ENCODE data around the gene UCK2.

UCK2 gene

DNA sequence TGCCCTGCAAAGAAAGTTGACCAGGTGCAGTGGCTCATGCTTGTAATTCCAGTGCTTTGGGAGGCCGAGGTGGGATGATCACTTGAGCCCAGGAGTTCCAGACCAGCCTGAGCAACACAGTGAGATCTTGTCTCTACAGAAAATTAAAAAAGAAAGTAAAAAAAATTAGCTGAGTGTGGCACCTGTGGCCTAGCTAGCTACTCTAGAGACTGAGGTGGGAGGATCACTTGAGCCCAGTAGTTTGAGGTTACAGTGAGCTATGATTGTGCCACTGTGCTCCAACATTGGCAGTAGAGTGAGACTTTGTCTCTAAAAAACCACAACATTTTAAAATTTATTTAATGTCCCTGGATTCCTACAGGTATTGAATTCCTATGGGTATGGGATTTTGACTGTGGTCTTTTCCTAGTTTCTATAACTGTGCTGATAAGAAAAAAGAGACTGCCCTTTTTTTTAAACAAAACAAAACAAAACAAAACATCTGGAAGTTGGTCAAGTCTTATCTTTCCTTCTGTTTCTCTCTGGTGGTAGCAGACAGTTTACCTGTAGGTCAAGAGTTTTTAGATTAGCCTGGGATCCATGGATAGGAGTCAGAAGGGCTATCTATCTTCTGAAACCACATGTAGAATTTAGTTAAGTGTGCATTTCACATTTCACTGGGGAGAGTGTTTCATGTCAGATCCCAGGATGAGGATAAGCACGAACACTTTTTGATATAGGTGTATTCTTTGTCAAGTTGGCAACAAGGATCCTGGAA lies 18.8 kb downstream of the UCK2 start:
- Histone ChIP-seq H3K4me3 (replicated peaks; ENCODE audit: insufficient read depth, low read length) (no peak overlapping the region), H3K27ac (replicated peaks) (no peak overlapping the region), H3K27me3 (ENCODE audit: insufficient read depth, poor library complexity, severe bottlenecking) (no peaks in the 10 kb centered on the region)
- no peak for DNase-seq (ENCODE audit: low read depth in 1 of 2, low spot score in 1 of 2)
- TF ChIP-seq POLR2AphosphoS5 (IDR thresholded peaks at IDR 0.05; ENCODE audit: low read depth): no peak
- TF ChIP-seq, protein P1, sequence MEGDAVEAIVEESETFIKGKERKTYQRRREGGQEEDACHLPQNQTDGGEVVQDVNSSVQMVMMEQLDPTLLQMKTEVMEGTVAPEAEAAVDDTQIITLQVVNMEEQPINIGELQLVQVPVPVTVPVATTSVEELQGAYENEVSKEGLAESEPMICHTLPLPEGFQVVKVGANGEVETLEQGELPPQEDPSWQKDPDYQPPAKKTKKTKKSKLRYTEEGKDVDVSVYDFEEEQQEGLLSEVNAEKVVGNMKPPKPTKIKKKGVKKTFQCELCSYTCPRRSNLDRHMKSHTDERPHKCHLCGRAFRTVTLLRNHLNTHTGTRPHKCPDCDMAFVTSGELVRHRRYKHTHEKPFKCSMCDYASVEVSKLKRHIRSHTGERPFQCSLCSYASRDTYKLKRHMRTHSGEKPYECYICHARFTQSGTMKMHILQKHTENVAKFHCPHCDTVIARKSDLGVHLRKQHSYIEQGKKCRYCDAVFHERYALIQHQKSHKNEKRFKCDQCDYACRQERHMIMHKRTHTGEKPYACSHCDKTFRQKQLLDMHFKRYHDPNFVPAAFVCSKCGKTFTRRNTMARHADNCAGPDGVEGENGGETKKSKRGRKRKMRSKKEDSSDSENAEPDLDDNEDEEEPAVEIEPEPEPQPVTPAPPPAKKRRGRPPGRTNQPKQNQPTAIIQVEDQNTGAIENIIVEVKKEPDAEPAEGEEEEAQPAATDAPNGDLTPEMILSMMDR (IDR thresholded peaks at IDR 0.05; ENCODE audit: insufficient read depth, low read length): no peak
- TF ChIP-seq SPI1 (IDR thresholded peaks at IDR 0.05; ENCODE audit: borderline replicate concordance, low read depth): no peak
- TF ChIP-seq GABPA (IDR thresholded peaks at IDR 0.05; ENCODE audit: low read depth): no peak
- TF ChIP-seq, protein P2, sequence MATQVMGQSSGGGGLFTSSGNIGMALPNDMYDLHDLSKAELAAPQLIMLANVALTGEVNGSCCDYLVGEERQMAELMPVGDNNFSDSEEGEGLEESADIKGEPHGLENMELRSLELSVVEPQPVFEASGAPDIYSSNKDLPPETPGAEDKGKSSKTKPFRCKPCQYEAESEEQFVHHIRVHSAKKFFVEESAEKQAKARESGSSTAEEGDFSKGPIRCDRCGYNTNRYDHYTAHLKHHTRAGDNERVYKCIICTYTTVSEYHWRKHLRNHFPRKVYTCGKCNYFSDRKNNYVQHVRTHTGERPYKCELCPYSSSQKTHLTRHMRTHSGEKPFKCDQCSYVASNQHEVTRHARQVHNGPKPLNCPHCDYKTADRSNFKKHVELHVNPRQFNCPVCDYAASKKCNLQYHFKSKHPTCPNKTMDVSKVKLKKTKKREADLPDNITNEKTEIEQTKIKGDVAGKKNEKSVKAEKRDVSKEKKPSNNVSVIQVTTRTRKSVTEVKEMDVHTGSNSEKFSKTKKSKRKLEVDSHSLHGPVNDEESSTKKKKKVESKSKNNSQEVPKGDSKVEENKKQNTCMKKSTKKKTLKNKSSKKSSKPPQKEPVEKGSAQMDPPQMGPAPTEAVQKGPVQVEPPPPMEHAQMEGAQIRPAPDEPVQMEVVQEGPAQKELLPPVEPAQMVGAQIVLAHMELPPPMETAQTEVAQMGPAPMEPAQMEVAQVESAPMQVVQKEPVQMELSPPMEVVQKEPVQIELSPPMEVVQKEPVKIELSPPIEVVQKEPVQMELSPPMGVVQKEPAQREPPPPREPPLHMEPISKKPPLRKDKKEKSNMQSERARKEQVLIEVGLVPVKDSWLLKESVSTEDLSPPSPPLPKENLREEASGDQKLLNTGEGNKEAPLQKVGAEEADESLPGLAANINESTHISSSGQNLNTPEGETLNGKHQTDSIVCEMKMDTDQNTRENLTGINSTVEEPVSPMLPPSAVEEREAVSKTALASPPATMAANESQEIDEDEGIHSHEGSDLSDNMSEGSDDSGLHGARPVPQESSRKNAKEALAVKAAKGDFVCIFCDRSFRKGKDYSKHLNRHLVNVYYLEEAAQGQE (IDR thresholded peaks at IDR 0.05; ENCODE audit: insufficient replicate concordance, low read depth): no peak

DNA sequence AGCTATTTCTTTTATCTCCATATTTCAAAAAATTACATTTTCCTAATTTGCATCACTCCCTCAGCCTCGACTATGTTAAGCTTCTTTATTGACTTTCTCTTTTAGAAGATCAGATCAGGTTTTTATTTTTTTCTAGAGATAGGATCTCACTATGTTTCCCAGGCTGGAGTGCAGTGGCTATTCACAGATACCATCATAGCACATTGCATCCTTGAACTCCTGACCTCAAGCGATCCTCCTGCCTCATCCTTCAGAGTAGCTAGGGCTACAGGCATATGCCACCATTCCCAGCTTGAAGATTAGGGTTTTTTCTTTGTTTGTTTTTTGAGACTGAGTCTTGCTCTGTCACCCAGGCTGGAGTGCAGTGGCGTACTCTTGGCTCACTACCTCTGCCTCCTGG lies 20.1 kb downstream of the UCK2 start:
- DNase-seq (ENCODE audit: low read depth in 1 of 2, low spot score in 1 of 2): no peak
- Histone ChIP-seq H3K4me3 (replicated peaks; ENCODE audit: insufficient read depth, low read length) (no peak overlapping the region), H3K27me3 (ENCODE audit: insufficient read depth, poor library complexity, severe bottlenecking) (no peaks in the 10 kb centered on the region), H3K27ac (replicated peaks) (no peak overlapping the region)
- TF ChIP-seq POLR2AphosphoS5 (IDR thresholded peaks at IDR 0.05; ENCODE audit: low read depth): no peak
- no peak for TF ChIP-seq SPI1 (IDR thresholded peaks at IDR 0.05; ENCODE audit: borderline replicate concordance, low read depth)
- TF ChIP-seq, protein P2 (IDR thresholded peaks at IDR 0.05; ENCODE audit: insufficient replicate concordance, low read depth): no peak
- no peak for TF ChIP-seq GABPA (IDR thresholded peaks at IDR 0.05; ENCODE audit: low read depth)
- TF ChIP-seq, protein P1 (IDR thresholded peaks at IDR 0.05; ENCODE audit: insufficient read depth, low read length): no peak

DNA sequence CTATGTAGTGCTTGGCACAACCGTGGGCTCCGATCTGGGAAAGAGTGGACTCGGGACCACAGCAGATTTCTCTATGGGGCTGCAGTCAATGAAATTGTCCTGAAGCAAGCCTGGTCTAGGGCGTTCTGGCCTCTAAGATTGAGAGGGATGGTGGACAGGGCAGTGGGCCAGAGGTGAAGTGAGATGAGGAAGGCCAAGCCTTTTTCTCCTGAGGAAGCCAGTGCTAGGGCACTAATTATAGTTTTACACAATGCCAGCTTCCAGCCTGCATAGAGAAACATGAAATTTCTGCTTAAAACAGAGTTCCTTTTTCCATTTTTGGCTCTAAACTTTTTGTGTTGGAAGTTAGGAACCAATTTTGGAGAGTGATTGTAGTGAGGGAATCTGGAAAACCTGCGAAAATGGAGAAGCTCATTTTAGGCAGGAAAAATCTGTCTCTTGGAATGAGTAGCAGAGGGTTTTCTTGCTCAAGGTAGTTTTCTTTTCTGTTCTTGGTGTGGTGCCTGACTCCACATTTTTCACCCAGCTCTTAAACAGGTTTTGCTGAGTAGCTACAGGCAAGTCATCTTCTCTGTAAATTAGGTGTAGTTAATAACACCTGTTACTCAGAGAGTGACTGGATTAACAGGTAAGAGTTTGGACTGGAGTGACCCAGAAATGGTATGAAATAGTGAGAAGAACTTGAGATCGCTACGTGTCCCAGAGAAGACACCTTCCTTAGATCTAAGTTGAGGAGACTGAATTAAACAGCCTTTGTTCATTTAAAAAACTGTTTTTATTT lies 22.1 kb downstream of the UCK2 start:
- no peak for DNase-seq (ENCODE audit: low read depth in 1 of 2, low spot score in 1 of 2)
- peak overlapping the region; percentile 4; the same call in 1 of the 2 replicates for H3K27ac ChIP-seq (replicated peaks)
- H3K4me3 ChIP-seq (replicated peaks; ENCODE audit: insufficient read depth, low read length): no peak overlapping the region
- no peaks in the 10 kb centered on the region for H3K27me3 ChIP-seq (ENCODE audit: insufficient read depth, poor library complexity, severe bottlenecking)
- peak; percentile 31; the same call in 1 of the 2 replicates for TF ChIP-seq SPI1 (IDR thresholded peaks at IDR 0.05; ENCODE audit: borderline replicate concordance, low read depth)
- no peak for TF ChIP-seq POLR2AphosphoS5 (IDR thresholded peaks at IDR 0.05; ENCODE audit: low read depth)

DNA sequence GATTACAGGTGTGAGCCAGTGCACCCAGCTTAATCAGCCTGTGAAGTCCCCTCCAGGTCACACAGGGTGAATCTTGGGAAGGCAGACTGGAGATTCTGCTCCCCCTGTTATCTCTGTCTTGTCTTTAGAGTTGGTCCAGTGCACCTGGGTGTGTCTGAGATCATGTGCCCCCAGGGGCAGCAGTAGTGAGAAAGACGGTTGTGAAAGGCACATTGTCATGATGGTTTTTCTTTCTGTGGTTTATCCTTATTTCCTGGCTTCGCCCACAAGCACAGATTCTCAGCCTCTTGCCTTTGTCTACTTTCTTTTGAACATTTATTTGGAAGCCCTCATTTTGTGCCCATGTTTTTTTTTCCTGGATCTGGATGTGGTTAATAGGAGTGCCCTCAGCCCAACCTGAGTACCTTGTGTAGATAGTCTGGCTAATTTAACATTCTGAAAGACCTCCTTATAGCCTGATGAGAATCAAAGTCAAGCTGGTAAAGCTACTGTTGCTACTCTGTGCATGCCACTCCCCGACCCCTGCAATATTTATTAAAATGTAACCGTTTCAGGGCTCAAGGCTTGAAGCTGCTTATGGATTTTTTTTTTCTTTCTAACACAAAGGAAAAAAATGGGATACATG lies 23.7 kb downstream of the UCK2 start:
- Histone ChIP-seq H3K4me3 (replicated peaks; ENCODE audit: insufficient read depth, low read length) (no peak overlapping the region), H3K27me3 (ENCODE audit: insufficient read depth, poor library complexity, severe bottlenecking) (no peaks in the 10 kb centered on the region), H3K27ac (replicated peaks) (0 out of 2 replicates have a peak overlapping the region, but pooled peaks have one; percentile 15)
- peak; percentile 55; the same call in 1 of the 2 replicates for TF ChIP-seq POLR2AphosphoS5 (IDR thresholded peaks at IDR 0.05; ENCODE audit: low read depth)
- no peak for TF ChIP-seq SPI1 (IDR thresholded peaks at IDR 0.05; ENCODE audit: borderline replicate concordance, low read depth)
- DNase-seq (ENCODE audit: low read depth in 1 of 2, low spot score in 1 of 2): peak in 1 of 2 experiments; percentile 78
